Smooth muscle cell of the brain vasculature (primary cell): ENCODE data around the gene TNFRSF19.

Experiments
- DNase-seq: peaks from one replicate; pipeline ENCODE4 v3.0.0-alpha.2; 2012; ENCODE audit warnings: low read depth, low spot score

TNFRSF19 gene

GRCh38 chr13:23683084-23683483 is 112.9 kb downstream of the TNFRSF19 start:
- DNase-seq: no peak

GRCh38 chr13:23684647-23685046 is 114.4 kb downstream of the TNFRSF19 start:
- no peak for DNase-seq

- no peak for DNase-seq
Observed at GRCh38 chr13:23685416-23685815, 115.2 kb downstream of the TNFRSF19 start.

DNA sequence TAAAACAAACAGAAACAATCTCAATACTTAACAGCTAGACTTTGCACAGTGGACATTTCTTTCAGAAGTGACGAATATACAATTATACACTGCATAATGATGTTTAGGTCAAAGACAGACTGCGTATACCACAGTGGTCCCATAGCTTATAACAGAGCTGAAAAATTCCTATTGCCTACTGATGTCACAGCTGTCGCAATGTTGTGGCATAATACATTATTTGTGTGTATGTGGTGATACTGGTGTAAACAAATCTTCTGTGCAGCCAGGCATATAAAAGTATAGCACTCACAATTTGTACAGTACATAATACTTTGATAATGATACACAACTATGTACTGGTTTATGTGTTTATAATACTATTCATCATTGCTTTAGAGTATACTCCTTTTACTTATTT is 116.7 kb downstream of the TNFRSF19 start:
- DNase-seq: no peak

GRCh38 chr13:23687614-23688013 is 117.4 kb downstream of the TNFRSF19 start:
- DNase-seq: no peak

GRCh38 chr13:23688336-23688735 is 118.1 kb downstream of the TNFRSF19 start:
- DNase-seq: no peak

DNA sequence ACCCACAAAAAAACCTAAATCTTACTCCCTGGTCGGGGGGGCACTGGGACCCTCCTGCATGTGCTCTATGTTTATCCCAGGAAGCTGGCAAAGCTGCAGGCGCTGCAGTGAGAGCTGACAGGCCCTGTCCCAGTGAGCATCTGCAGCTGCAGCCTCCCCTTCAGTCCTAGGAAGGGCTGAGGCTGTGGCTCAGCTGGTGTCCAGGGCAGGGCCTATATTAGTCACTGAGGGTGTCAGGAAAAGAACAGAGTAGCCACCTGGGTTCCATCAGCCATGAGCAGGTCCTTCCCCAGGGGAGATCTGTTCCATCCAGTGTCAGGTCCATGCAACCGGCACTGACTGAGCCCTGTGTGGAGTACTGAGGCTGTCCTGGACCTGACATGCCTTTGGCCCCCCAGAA is 120.5 kb downstream of the TNFRSF19 start:
- no peak for DNase-seq

DNA sequence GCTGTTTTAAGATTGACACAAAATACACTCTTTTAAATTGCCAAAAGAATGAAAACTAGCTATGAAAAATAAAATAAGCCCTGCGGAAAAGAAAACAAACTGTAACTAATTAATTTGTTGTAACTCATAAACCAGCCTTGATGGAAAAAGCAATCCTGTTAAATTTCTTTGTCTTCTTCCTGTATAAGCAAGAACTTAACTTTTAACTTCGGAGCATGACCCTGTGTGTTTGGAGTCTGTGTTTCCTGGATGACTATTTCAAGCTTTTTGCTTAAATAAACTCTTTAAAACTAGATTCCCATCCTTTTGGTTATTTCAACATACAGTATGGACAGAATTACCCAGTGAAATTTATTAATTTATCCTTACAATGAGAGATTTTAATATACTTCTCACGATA is 122.6 kb downstream of the TNFRSF19 start:
- DNase-seq: no peak

DNA sequence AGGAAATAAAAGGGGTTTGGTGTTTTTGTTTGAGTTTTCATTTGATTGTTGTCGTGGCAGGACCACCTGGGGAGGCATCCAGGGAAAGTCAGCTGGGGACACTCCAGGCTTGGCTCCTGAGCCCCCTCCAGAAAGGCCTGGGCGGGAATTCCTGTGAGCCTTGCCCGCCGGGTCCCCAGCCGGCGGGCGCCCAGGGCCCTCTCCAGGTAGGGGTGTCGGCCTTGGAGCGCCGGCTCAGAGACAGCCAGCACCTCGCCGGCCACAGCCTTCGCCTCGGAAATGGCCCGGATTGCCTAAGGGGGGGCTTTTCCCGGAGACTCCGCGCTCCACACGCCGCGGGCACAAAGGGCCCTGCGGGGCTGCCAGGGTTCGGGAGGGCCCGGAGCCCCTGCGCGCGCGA is 125.0 kb downstream of the TNFRSF19 start:
- DNase-seq: no peak

DNA sequence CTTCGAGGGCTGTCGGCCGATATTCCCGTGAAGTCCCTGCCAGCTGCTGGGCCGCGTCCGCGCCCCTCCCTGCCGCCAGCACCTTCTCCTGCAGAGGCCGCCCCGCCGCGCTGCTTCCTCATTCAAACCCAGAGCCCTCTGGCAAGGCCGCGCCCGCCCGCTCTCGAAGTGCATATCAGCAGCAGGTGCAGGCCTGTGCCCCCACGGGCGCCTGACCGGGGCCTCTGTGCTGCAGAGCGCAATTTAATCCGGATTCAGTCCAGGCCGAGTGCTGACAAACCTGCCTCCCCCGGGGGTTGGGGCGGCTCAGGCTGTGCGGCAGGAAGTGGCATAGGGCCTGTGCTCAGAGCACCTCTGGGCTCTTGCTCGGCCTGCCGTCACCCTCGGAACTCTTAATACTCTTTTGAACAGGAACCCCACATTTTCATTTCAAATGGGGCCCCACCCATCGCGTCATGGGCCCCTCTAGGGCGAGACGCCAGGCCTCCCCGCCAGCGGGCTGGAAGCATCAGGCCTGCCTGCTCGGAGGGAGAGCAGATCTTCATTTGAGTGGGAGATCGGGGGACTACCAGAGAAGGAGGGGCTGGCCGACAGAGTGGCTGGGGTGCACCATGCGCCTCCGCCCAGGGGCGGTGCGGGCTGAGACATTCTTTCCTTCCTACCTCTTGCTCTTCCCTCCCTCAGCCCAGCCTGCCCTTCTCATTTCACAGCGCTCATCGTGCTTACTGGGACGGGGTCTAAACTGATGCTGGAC is 125.7 kb downstream of the TNFRSF19 start:
- no peak for DNase-seq

DNA sequence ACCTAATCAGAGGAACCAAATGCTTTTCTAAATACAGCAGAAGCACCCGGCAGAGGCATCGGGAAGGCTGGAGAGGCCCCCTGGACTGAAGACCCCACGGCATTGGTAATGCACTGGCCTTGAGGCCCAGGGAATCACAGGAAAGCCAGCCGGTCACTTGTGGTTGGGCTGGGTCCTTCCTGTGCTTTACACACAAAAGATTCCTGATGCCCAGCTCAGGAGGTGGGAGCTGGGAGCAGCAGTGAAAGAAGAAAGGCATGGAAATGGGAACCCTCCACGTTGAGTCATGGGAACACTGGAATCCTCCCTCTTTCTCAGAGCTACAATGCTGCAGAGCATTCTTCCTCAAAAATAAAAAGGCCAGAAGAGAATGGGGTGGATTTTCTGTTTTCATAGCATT is 126.4 kb downstream of the TNFRSF19 start:
- no peak for DNase-seq

GRCh38 chr13:23697772-23698313 is 127.6 kb downstream of the TNFRSF19 start:
- no peak for DNase-seq

DNA sequence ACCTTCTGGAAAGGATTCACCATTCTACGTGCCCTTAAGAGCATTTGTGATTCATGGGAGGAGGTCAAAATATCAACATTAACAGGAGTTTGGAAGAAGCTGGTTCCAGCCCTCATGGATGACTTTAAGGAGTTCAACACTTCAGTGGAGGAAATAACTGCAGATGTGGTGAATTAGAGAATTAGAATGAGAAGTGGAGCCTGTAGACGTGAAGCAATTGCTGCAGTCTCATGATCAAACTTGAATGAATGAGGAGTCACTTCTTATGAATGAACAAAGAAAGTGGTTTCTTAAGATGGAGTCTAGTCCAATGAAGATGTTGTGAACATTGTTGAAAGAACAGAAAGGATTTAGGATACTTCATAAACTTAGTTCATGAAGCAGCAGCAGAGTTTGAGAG is 129.1 kb downstream of the TNFRSF19 start:
- DNase-seq: no peak

GRCh38 chr13:23701186-23701585 is 131.0 kb downstream of the TNFRSF19 start:
- no peak for DNase-seq

- peak; percentile 91 for DNase-seq
Observed at GRCh38 chr13:23701636-23702035, 131.4 kb downstream of the TNFRSF19 start.

DNA sequence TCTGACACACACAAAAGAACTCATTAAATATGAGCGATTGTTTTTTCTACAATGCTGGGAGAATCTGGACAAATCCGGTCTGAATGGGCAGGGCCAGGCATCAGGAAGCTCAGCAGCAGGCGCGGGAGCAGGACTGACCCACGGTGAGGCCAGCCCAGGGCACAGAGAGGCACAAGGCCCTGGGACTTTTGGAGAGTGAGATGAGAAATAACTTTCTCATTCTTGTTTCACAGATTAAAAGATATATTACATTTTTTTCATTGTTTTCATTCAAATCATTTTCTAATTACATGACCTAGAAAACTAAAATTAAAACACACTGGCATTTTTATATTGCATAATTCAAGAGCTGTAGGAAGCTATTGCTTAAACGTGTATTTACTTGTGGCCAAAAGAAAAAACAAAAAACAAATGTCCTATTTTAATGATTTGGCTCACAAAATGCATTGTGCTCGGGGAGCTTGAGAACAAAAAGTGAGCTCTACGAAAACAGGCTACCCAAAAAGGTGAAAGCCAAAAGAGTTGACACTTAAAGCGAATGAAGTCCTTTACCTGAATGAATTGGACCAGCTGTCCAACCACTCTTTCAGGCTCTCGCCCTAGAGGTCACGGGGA is 133.1 kb downstream of the TNFRSF19 start:
- no peak for DNase-seq

GRCh38 chr13:23705583-23705982 is 135.4 kb downstream of the TNFRSF19 start:
- no peak for DNase-seq

GRCh38 chr13:23707674-23708073 is 137.5 kb downstream of the TNFRSF19 start:
- no peak for DNase-seq

DNA sequence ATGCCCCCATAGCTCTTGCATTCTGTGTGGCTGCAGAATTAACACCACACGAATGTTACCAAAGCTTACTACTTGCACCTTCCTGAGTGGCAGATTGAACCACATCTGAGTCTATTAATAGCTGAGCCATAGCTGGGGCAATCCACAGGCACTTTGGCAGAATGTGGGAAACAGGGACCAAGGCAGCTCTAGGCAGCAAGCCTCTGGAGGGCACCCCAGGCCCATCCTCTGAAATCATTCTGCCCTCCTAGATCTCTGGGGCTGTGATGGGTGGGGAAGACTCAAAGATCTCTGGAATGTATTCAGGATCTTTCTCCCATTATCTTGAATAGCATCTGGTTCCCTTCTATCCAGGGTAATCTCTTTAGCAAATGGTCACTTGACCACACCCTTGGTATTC is 139.3 kb downstream of the TNFRSF19 start:
- DNase-seq: no peak

- DNase-seq: no peak
Observed at GRCh38 chr13:23710366-23710765, 140.2 kb downstream of the TNFRSF19 start.

DNA sequence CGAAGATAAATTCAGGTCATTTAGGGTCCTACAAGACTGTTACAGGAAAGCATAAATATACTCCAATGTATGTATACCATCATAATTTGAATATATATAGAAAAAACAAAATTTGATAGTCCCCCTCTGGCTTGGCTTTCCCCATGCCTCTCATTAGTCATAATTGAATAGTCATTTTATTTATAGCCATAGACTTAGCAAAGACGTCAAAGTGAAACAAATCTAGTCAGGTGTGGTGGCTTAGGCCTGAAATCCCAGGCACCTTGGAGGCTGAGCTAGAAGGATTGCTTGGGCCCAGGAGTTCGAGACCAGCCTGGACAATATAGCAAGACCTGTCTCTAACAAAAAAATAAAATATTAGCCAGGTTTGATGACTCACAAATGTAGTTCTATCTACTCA is 141.1 kb downstream of the TNFRSF19 start:
- DNase-seq: no peak

DNA sequence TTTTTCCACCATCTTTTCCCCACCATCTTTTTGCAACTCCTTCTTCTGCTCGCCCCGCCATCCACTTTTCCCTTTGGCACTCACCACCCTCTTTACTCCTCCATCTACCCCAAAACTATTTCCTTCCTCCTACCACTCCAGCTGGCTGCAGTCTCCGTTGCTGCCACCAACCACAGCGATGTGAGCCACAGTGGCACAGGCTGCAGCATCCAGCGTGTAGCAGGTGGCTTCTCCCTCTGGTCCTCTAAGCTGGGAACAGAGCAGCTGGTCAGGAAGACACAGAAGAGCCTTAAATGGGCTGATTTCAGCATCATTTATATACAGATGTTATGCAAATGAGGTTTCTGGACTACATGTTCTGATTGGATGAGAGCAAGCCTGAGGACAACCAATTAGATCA is 144.5 kb downstream of the TNFRSF19 start:
- no peak for DNase-seq

- DNase-seq: no peak
Observed at GRCh38 chr13:23715092-23715761, 145.0 kb downstream of the TNFRSF19 start.
